HepG2 (cell line): ENCODE data around the gene MORN5. TPM values are rescaled to one million over a fixed set of nuclear protein-coding genes. Genes with fewer than 3 reads are reported as not detected.

Source experiments
- EHMT2 ChIP-seq: fragments of 200-600 bp; sonication (generic); IDR thresholded peaks from 2 replicates; pipeline ENCODE4 v1.7.0; 2017; ENCODE audit warnings: antibody characterized with exemption, low read depth, low read length, borderline replicate concordance
- ESRRA ChIP-seq: sonication (generic); formaldehyde crosslinking; IDR thresholded peaks from 2 replicates; pipeline ENCODE4 v1.5.1; 2020; ENCODE audit warnings: mild to moderate bottlenecking, low read depth, missing genetic modification reagents
- ETV6 ChIP-seq: sonication (generic); formaldehyde crosslinking; conservative IDR thresholded peaks from 2 replicates; pipeline ENCODE4 v1.4.0; 2020; ENCODE audit warnings: missing genetic modification reagents
- HDAC2 ChIP-seq: sonication (generic); formaldehyde crosslinking; IDR thresholded peaks from 2 replicates; pipeline ENCODE4 v1.4.0; 2020; ENCODE audit warnings: missing genetic modification reagents
- PAXIP1 ChIP-seq: sonication (generic); formaldehyde crosslinking; conservative IDR thresholded peaks from 2 replicates; pipeline ENCODE4 v1.4.0; 2020; ENCODE audit warnings: mild to moderate bottlenecking, missing genetic modification reagents, moderate library complexity
- RXRA ChIP-seq: sonication (generic); formaldehyde crosslinking; IDR thresholded peaks from 2 replicates; pipeline ENCODE4 v1.5.1; 2020; ENCODE audit warnings: missing genetic modification reagents
- SOX5 ChIP-seq: IDR thresholded peaks from 2 replicates; pipeline ENCODE4 v1.6.1; 2016; ENCODE audit warnings: borderline replicate concordance
- SP4 ChIP-seq: sonication (generic); formaldehyde crosslinking; IDR thresholded peaks from 2 replicates; pipeline ENCODE4 v1.8.1; 2023; ENCODE audit warnings: mild to moderate bottlenecking, missing genetic modification reagents
- TEAD3 ChIP-seq: optimal IDR thresholded peaks from 2 replicates; pipeline ENCODE3; 2016; ENCODE audit warnings: borderline replicate concordance
- TRAFD1 ChIP-seq: sonication (generic); formaldehyde crosslinking; IDR thresholded peaks from 2 replicates; pipeline ENCODE4 v1.5.1; 2020; ENCODE audit warnings: missing genetic modification reagents, mild to moderate bottlenecking, borderline replicate concordance
- TRIM24 ChIP-seq: sonication (generic); formaldehyde crosslinking; IDR thresholded peaks from 2 replicates; pipeline ENCODE4 v1.8.0; 2022; ENCODE audit warnings: mild to moderate bottlenecking, missing genetic modification reagents
- ZBED4 ChIP-seq: sonication (generic); formaldehyde crosslinking; IDR thresholded peaks from 2 replicates; pipeline ENCODE4 v1.4.0; 2020; ENCODE audit warnings: missing genetic modification reagents, borderline replicate concordance
- ZBTB49 ChIP-seq: sonication (generic); formaldehyde crosslinking; IDR thresholded peaks from 2 replicates; pipeline ENCODE4 v1.4.0; 2020; ENCODE audit warnings: missing genetic modification reagents, borderline replicate concordance
- ZNF17 ChIP-seq: sonication (generic); formaldehyde crosslinking; IDR thresholded peaks from 2 replicates; pipeline ENCODE4 v1.5.0; 2020; ENCODE audit warnings: mild to moderate bottlenecking, missing genetic modification reagents
- ZNF432 ChIP-seq: sonication (generic); formaldehyde crosslinking; IDR thresholded peaks from 2 replicates; pipeline ENCODE4 v1.5.0; 2020; ENCODE audit warnings: missing genetic modification reagents, mild to moderate bottlenecking, borderline replicate concordance
- ZNF543 ChIP-seq: sonication (generic); formaldehyde crosslinking; IDR thresholded peaks from 2 replicates; pipeline ENCODE4 v1.4.0; 2020; ENCODE audit warnings: mild to moderate bottlenecking, missing genetic modification reagents
- ZNF766 ChIP-seq: sonication (generic); formaldehyde crosslinking; IDR thresholded peaks from 2 replicates; pipeline ENCODE4 v1.5.0; 2020; ENCODE audit warnings: missing genetic modification reagents, borderline replicate concordance
- ZNF773 ChIP-seq: sonication (generic); formaldehyde crosslinking; IDR thresholded peaks from 2 replicates; pipeline ENCODE4 v1.4.0; 2020; ENCODE audit warnings: missing genetic modification reagents, borderline replicate concordance
- ZNF839 ChIP-seq: sonication (generic); formaldehyde crosslinking; IDR thresholded peaks from 2 replicates; pipeline ENCODE4 v1.4.0; 2020; ENCODE audit warnings: missing genetic modification reagents, mild to moderate bottlenecking, borderline replicate concordance
- polyA plus RNA-seq, 8 experiments: library from polyadenylated mRNA; depleted of rRNA in 3 of 8; stranded (reverse) in 7 of 8; unstranded in 1 of 8; fragments of >200 nt; fragmentation: Illumina TruSeq in 4 of 8; extraction: Trizol in 4 of 8; gene quantifications; 2 replicates each; pipeline versions ENCODE4 v1.2.1 to v1.2.3, GENCODE V29; 2011 to 2016; ENCODE audit warnings: low read depth in 4 of 8, missing spikeins in 1 of 8, mixed read lengths in 1 of 8; ENCODE audit not compliant: insufficient read depth in 1 of 8
- total RNA-seq, 5 experiments: library from RNA; depleted of rRNA; stranded (reverse); fragments of >200 nt; fragmentation: Illumina TruSeq; extraction: Trizol; gene quantifications; 2 replicates each; pipeline ENCODE4 v1.2.3, GENCODE V29; 2016; ENCODE audit warnings: low read depth in 1 of 5

MORN5 gene
- total and polyA plus RNA-seq, 2 of the 13 experiments (the other 11 are each of a cell fraction or from before 2014, with no cell fraction given): not detected

- TF ChIP-seq ZBTB49 (CRISPR knock-in tag) (no peak), ZNF839 (CRISPR knock-in tag) (no peak), TEAD3 (CRISPR knock-in tag) (peak; percentile 30), ZNF543 (CRISPR knock-in tag) (no peak), EHMT2 (no peak), TRIM24 (CRISPR knock-in tag) (no peak), ETV6 (CRISPR knock-in tag) (0 out of 2 replicates have a peak, but pooled peaks have one; percentile 23), RXRA (peak; percentile 36; the same call in 1 of the 2 replicates), TRAFD1 (CRISPR knock-in tag) (no peak), ZNF773 (CRISPR knock-in tag) (no peak), PAXIP1 (CRISPR knock-in tag) (no peak), ZNF766 (CRISPR knock-in tag) (no peak), HDAC2 (no peak; the same call in 1 of the 2 replicates), ZBED4 (CRISPR knock-in tag) (no peak), ZNF17 (CRISPR knock-in tag) (no peak), SOX5 (CRISPR knock-in tag) (no peak), ESRRA (0 out of 2 replicates have a peak, but pooled peaks have one; percentile 46), ZNF432 (no peak), SP4 (CRISPR knock-in tag) (0 out of 2 replicates have a peak, but pooled peaks have one; percentile 23)
Measured at GRCh38 chr9:122125158-122125508, 34.6 kb upstream of the MORN5 start (continued).
